Sigmoid colon (tissue), 4 donors: ENCODE results near the gene CCL23.

Experiments
- CTCF ChIP-seq, 4 experiments: fragments of 450-650 bp in 3 of 4; fragments of 200-600 bp in 1 of 4; IDR thresholded peaks; one replicate each; pipeline ENCODE4 v1.5.1; 2016 to 2019; ENCODE audit warnings: antibody characterized with exemption in 4 of 4, mild to moderate bottlenecking in 3 of 4, moderate library complexity in 2 of 4
- EP300 ChIP-seq, 4 donors: sonication (generic); formaldehyde crosslinking; IDR thresholded peaks; one replicate each; pipeline ENCODE4 v1.6.1; 2017; ENCODE audit warnings: antibody characterized with exemption in 4 of 4

- TF ChIP-seq CTCF (IDR thresholded peaks at IDR 0.05) (no peak), EP300 (IDR thresholded peaks at IDR 0.05) (no peak)
Measured at GRCh38 chr17:36002631-36003030, 15.1 kb downstream of the CCL23 start.
